ENCODE results near the gene SPOPL.

GRCh38 chr2:138620431-138620830 lies 118.9 kb downstream of the SPOPL start:
- TF ChIP-seq REST (IDR thresholded peaks at IDR 0.05; ENCODE audit: insufficient replicate concordance, low read depth) (no peak), CTCF (IDR thresholded peaks at IDR 0.05; ENCODE audit: insufficient read depth, low read length) (no peak), GABPA (IDR thresholded peaks at IDR 0.05; ENCODE audit: low read depth) (no peak), POLR2AphosphoS5 (IDR thresholded peaks at IDR 0.05; ENCODE audit: low read depth) (no peak)
